Astrocyte of the spinal cord (primary cell): ENCODE results near the gene BDH1.
"Not testable (repeated sequence)": the region's sequence is repeated elsewhere in the genome, so short reads cannot be mapped to it uniquely, and the experiment has no call there.

Experiments used
- DNase-seq: peaks from one replicate; pipeline ENCODE4 v3.0.0; 2011; ENCODE audit warnings: low read depth, low spot score
- H3K4me3 ChIP-seq: 2 replicates; pipeline ENCODE4 v1.5.1; 2011; ENCODE audit warnings: low read depth, mild to moderate bottlenecking, low read length, moderate library complexity
- in situ Hi-C: cut with HindIII; loops from 2 replicates; pipeline ENCODE4 v1.10.0; 2017; ENCODE audit warnings: low sequenced_read_pairs
- TF ChIP-seq, protein P1 (sequence below): IDR thresholded peaks from 2 replicates; pipeline ENCODE4 v1.5.1; 2012; ENCODE audit warnings: low read depth, mild to moderate bottlenecking, low read length, inconsistent platforms

The BDH1 gene

DNA sequence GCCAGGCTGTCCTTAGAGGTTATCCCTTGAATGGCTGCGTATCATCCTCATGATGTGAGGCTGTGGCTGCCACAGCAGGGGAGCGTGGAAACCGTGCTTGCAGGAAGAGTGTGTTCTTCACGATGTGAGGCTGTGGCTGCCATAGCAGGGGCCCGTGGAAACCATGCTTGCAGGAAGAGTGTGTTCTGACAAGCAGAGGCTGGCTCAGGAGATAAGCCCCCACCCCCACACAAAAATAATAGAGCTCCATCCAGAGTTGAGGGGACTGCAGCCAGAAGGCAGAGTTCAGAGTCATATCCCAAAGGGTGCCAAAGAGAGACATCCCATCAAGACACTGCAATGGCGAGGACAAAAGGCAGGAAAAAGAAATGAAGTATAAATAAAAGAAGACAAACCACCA, 22.6 kb upstream of the BDH1 start:
- in situ Hi-C loops = no loop called here
- H3K4me3 ChIP-seq = no peak overlapping the region
- TF ChIP-seq, protein P1, sequence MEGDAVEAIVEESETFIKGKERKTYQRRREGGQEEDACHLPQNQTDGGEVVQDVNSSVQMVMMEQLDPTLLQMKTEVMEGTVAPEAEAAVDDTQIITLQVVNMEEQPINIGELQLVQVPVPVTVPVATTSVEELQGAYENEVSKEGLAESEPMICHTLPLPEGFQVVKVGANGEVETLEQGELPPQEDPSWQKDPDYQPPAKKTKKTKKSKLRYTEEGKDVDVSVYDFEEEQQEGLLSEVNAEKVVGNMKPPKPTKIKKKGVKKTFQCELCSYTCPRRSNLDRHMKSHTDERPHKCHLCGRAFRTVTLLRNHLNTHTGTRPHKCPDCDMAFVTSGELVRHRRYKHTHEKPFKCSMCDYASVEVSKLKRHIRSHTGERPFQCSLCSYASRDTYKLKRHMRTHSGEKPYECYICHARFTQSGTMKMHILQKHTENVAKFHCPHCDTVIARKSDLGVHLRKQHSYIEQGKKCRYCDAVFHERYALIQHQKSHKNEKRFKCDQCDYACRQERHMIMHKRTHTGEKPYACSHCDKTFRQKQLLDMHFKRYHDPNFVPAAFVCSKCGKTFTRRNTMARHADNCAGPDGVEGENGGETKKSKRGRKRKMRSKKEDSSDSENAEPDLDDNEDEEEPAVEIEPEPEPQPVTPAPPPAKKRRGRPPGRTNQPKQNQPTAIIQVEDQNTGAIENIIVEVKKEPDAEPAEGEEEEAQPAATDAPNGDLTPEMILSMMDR = no peak
- DNase-seq = no peak

DNA sequence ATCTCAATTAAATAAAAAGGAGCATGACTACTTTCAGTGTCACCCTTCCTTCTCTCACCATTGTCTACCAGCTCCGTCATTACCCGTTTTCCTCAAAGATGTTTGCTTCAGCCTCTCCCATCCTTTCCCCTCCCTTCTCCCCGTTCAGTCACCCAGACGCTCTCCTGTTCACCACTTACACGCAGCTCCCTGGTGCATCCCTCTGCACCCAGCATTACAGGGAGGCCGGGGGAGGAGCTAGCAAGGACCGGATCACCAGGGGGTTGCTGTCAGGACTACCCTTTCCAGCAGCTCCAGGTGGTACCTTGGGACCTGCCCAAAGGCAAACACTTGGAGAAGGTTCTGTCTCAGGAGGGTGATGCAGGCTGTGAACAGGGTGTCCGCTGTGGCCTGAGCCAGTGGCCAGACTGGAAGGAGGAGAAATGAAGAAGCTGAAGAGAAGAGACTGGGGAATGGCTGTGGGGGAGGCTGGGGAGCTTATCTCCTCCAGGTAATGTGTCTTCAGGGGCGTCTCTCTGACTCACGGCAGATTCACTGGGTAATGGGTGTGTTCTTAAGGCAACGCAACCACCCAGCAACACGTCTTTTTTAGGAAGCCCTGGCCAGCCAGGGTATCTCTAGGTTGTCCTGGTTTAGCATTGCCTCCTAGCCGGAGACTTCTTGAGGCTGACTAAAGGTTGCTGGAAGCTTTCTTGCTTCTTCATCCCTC, 21.8 kb upstream of the BDH1 start:
- TF ChIP-seq, protein P1 = no peak
- no peak for DNase-seq
- in situ Hi-C loops = no loop called here
- no peak overlapping the region for H3K4me3 ChIP-seq

DNA sequence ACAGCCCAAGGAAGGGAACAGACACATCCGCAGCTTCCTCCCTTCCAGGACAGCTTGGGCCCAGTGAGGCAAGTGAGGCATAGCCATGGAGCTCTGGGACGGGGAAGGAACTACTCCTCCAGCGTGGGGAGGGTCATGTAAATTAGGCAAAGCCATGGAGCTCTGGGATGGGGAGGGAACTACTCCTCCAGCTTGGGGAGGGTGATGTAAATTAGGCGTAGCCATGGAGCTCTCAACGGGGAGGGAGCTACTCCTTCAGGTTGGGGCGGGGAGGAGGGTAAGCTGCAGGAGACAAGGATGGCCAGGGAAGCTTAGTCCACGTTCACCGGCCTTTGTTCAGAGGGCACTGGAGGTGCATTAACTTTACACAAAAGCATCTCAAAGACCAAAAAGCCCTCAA, 21.1 kb upstream of the BDH1 start:
- in situ Hi-C loops = no loop called here
- no peak for DNase-seq
- TF ChIP-seq, protein P1 = no peak
- H3K4me3 ChIP-seq = no peak overlapping the region

DNA sequence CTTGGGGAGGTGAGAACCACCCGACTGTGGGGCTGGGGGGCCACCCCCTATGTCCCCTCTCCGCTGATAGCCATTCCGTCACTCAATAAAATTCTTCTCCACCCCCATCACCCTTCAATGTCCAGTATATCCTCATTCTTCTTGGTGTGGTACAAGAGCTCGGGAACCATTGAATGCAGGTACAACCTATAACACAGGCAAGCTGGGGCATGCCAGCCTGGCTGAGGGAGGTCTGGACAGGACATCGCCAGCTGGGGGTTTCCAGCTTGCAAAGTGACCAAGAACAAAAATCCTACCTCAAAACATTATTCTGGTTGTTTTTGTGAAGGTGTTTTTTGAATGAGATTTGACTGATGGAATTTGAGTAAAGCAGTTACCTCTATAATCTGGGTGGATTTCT, 19.6 kb upstream of the BDH1 start:
- DNase-seq = no peak
- H3K4me3 ChIP-seq = no peak overlapping the region
- in situ Hi-C loops = no loop called here
- TF ChIP-seq, protein P1 = no peak

DNA sequence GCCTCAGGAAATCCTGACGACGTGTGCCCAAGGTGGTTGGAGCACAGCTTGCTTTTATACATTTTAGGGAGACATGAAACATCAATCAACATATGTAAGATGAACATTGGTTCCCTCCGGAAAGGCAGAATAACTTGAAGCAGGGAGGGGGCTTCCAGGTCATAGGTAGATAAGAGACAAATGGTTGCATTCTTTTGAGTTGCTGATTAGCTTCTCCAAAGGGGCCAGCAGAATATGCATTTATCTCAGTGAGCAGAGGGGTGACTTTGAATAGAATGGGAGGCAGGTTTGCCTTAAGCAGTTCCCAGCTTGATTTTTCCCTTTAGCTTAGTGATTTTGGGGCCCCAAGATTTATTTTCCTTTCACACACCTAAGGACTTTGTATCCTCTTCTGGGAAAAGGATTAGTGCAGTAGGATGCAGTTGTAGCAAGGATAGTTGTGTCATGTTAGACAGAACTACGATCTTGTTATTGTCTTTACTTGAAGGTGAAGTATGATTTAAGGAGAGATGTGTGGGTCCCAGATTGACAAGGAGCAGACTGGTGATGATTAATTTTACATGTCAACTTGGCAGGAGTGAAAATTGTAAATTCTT, 18.7 kb upstream of the BDH1 start:
- in situ Hi-C loops, H3K4me3 ChIP-seq, DNase-seq: not testable (repeated sequence)

DNA sequence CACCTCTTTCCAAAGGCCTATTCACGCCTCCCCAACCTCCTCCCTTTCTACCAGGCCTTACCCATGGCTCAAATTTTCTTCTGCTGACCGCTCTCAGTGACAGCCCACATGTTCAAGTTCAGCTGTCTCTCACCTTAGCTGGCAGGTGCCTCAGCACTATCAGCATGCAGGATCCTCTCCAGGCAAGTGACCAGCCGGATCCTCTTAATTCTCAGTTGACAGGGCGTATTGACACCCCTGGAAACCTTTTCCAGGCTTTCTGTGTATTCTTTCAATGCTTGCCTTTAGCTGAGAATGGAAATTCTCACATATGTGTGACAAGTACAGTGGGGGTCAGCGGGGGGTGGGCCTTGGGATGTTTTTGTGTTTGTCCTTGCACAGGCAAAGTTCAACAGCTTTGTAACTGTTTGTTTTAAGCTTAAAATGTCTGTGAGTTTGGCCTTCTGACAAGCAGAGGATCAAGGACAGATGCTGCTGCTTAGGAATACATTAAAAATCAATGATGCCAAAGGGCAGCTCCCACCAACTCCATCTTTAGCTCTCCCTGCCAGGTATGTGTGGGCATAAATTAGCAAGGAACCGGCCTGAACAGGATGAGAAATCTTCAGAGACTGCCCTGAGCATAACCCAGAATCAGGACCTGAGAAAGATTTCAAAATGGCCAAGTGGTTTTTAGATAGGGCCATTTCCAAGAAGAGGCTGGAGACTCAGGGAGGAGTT, 17.4 kb upstream of the BDH1 start:
- in situ Hi-C loops = no loop called here
- H3K4me3 ChIP-seq = no peak overlapping the region
- TF ChIP-seq, protein P1 = no peak
- no peak for DNase-seq

DNA sequence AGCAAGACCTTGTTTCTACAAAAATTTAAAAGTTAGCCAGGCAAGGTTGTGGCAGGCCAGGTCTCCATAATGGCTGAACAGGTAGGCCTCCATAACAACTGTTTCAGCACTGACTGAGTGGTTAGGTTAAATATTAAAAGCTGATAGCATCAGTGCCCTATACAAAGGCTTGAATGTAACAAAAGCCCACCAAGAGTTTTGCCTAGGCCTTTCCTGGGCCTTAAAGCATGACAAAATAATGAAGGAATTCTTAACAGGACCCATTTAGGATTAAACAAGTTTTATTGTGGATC, 16.1 kb upstream of the BDH1 start:
- H3K4me3 ChIP-seq, DNase-seq, in situ Hi-C loops: not testable (repeated sequence)

DNA sequence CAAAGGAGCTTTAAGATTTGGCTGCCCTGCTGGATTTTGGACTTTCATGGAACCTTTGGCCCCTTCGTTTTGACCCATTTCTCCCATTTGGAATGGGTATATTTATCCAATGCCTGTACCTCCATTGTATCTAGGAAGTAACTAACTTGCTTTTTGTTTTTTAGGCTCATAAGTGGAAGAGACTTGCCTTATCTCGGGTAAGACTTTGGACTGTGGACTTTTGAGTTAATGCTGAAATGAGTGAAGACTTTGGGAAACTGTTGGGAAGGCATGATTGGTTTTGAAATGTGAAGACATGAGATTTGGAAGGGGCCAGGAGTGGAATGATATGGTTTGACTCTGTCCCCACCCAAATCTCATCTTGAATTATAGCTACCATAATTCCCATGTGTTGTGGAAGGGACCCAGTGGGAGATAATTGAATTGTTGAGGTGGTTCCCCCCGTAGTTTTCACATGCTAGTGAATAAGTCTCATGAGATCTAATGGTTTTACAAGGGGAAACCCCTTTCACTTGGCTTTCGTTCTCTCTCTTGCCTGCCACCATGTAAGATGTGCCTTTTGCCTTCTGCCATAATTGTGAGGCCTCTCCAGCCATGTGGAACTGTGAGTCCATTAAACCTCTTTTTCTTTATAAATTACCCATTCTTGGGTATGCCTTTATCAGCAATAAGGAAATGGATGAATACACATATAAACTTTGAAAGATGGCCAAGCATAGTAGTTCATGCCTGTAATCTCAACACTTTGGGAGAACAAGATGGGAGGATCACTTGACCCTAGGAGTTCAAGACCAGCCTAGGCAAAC, 15.5 kb upstream of the BDH1 start:
- H3K4me3 ChIP-seq, DNase-seq, in situ Hi-C loops: not testable (repeated sequence)

DNA sequence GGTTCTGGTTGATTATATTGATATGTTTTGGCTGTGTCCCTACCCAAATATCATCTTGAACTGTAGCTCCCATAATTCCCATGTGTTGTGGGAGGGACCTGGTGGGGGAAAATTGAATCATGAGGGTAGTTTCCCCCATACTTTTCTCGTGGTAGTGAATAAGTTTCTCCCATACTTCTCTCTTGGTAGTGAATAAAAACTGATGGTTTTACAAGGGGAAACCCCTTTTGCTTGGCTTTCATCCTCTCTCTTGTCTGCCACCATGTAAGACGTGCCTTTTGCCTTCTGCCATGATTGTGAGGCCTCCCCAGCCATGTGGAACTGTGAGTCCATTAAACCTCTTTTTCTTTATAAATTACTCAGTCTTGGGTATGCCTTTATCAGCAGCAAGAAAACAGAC, 13.7 kb upstream of the BDH1 start:
- H3K4me3 ChIP-seq, in situ Hi-C loops, DNase-seq: not testable (repeated sequence)
